OCI-LY3 (cell line): ENCODE results near the gene GDNF.

Experiments used
- CTCF ChIP-seq: fragments of 200-600, 300-600 bp; sonication (generic); IDR thresholded peaks from 2 replicates; pipeline ENCODE4 v1.5.1; 2014; ENCODE audit warnings: antibody characterized with exemption, low read length, low read depth
- EZH2phosphoT487 ChIP-seq: fragments of 200-600 bp; shearing (Covaris generic); IDR thresholded peaks from 2 replicates; pipeline ENCODE4 v1.6.1; 2018; ENCODE audit warnings: antibody characterized with exemption, mixed run types, low read depth

- TF ChIP-seq CTCF: no peak
- TF ChIP-seq EZH2phosphoT487: no peak
Observed at GRCh38 chr5:37814699-37815098, 25.1 kb downstream of the GDNF start.
